K562 (cell line): ENCODE results near the gene PPIE. TPM values are rescaled to one million over a fixed set of nuclear protein-coding genes. Genes with fewer than 3 reads are reported as not detected.
A peak's percentile ranks its signal among the peaks of the same experiment; 100 is the strongest.

Experiments
- ATAC-seq: fragments of 200-7000 bp; cut with Tn5 transposase; 3 replicates; pipeline ENCODE4 v1.9.1; 2020; ENCODE audit warnings: moderate library complexity
- BruUV-seq: library from RNA; stranded (reverse); fragments of 400-500 nt; replicated peaks from 2 replicates; lab custom pipeline; 2021; lab: Mats Ljungman, UMichigan
- CTCF ChIA-PET: fragments of 300-600 bp; formaldehyde crosslinking; extraction: SDS; loops from one replicate; lab custom pipeline; 2021; ENCODE audit warnings: low intra/inter-chr PET ratio; lab: Yijun Ruan, JAX
- POLR2A ChIA-PET: fragments of 300-600, 350-650 bp; sonication (Branson Sonifier 250); formaldehyde crosslinking; extraction: SDS; loops from one replicate; lab custom pipeline; 2021; ENCODE audit warnings: antibody characterized with exemption, inconsistent platforms; lab: Yijun Ruan, JAX
- DNase-seq, 4 experiments: peaks; one replicate each; pipeline versions ENCODE4 v3.0.0 to v3.0.0-alpha.2; 2011 to 2018; ENCODE audit warnings: low spot score in 3 of 4, mixed read lengths in 3 of 4; ENCODE audit errors: extremely low read depth in 1 of 4
- FAIRE-seq: peaks from 2 replicates; lab custom pipeline; 2011; peaks lifted over from hg19 to GRCh38; lab: Jason Lieb, UNC
- H2AFZ ChIP-seq: 2 replicates; pipeline ENCODE4 v1.6.0; 2011; ENCODE audit warnings: low read depth, low read length, control low read depth, inconsistent platforms
- H3K27ac ChIP-seq: fragments of 200-600 bp; 3 replicates; pipeline ENCODE4 v1.8.0; 2011; ENCODE audit warnings: low read depth, mild to moderate bottlenecking, control low read depth, inconsistent platforms, low read length, moderate library complexity, mixed read lengths; ENCODE audit errors: extremely low read depth
- H3K27me3 ChIP-seq, 2 experiments: fragments of 300-600 bp in 1 of 2; 2 replicates in 1 of 2; 3 replicates in 1 of 2; pipeline versions ENCODE4 v1.6.0 to v1.8.0; 2011; ENCODE audit warnings: inconsistent platforms in 2 of 2, low read length in 2 of 2, mild to moderate bottlenecking in 1 of 2, mixed read lengths in 1 of 2, moderate library complexity in 1 of 2; ENCODE audit not compliant: control insufficient read depth in 2 of 2, insufficient read depth in 2 of 2
- H3K36me3 ChIP-seq: fragments of 300-600 bp; 3 replicates; pipeline ENCODE4 v1.8.0; 2011; ENCODE audit warnings: mild to moderate bottlenecking, low read length, inconsistent platforms; ENCODE audit not compliant: control insufficient read depth, insufficient read depth
- H3K4me1 ChIP-seq, 2 experiments: fragments of 200-600 bp in 1 of 2; replicated peaks in 1 of 2; 2 replicates in 1 of 2; 3 replicates in 1 of 2; pipeline versions ENCODE4 v1.5.1 to v1.8.0; 2011; ENCODE audit warnings: inconsistent platforms in 2 of 2, low read length in 2 of 2, mild to moderate bottlenecking in 1 of 2, mixed read lengths in 1 of 2, moderate library complexity in 1 of 2; ENCODE audit not compliant: control insufficient read depth in 2 of 2, insufficient read depth in 2 of 2
- H3K4me2 ChIP-seq: 2 replicates; pipeline ENCODE4 v1.6.1; 2011; ENCODE audit warnings: low read length, control low read depth, inconsistent platforms, mixed read lengths; ENCODE audit not compliant: insufficient read depth
- H3K4me3 ChIP-seq: fragments of 200-600 bp; sonication (generic), shearing (Covaris generic); 2 replicates; pipeline ENCODE4 v1.5.1; 2016; ENCODE audit warnings: control low read depth, inconsistent platforms
- H3K79me2 ChIP-seq: fragments of 200-600 bp; 3 replicates; pipeline ENCODE4 v1.8.0; 2011; ENCODE audit warnings: low read length, inconsistent platforms; ENCODE audit not compliant: control insufficient read depth, insufficient read depth
- H3K9ac ChIP-seq, 2 experiments: 2 replicates each; pipeline versions ENCODE4 v1.6.0 to v1.6.1; 2011; ENCODE audit warnings: low read depth in 2 of 2, low read length in 2 of 2, control low read depth in 1 of 2, inconsistent platforms in 1 of 2, mild to moderate bottlenecking in 1 of 2, mixed read lengths in 1 of 2; ENCODE audit not compliant: insufficient read depth in 1 of 2
- H3K9me1 ChIP-seq: one replicate; pipeline ENCODE4 v1.6.0; 2011; ENCODE audit warnings: inconsistent platforms, mild to moderate bottlenecking, low read length, moderate library complexity; ENCODE audit not compliant: control insufficient read depth, insufficient read depth
- H3K9me3 ChIP-seq: replicated peaks from 2 replicates; pipeline ENCODE4 v1.5.1; 2011; ENCODE audit warnings: low read depth, low read length, inconsistent platforms; ENCODE audit not compliant: control insufficient read depth, insufficient read depth
- H4K20me1 ChIP-seq: replicated peaks from 2 replicates; pipeline ENCODE4 v1.6.1; 2011; ENCODE audit warnings: low read length, inconsistent platforms, mixed read lengths; ENCODE audit not compliant: control insufficient read depth, insufficient read depth
- BRF2 ChIP-seq: IDR thresholded peaks from 3 replicates; pipeline ENCODE4 v1.6.1; 2011; ENCODE audit warnings: borderline replicate concordance, mild to moderate bottlenecking; ENCODE audit not compliant: insufficient read length, insufficient read depth
- HNRNPK ChIP-seq: fragments of 200-400 bp; formaldehyde crosslinking; IDR thresholded peaks from one replicate; pipeline ENCODE4 v1.6.1; 2018; ENCODE audit warnings: mild to moderate bottlenecking, low read depth, low read length; ENCODE audit not compliant: poor library complexity, severe bottlenecking
- L3MBTL2 ChIP-seq: fragments of 450-650 bp; IDR thresholded peaks from 2 replicates; pipeline ENCODE4 v1.6.1; 2016; ENCODE audit warnings: mild to moderate bottlenecking, moderate library complexity
- NFATC3 ChIP-seq: fragments of 450-650 bp; IDR thresholded peaks from 2 replicates; pipeline ENCODE4 v1.6.1; 2017; ENCODE audit warnings: mild to moderate bottlenecking
- PHF20 ChIP-seq: fragments of 450-650 bp; IDR thresholded peaks from 2 replicates; pipeline ENCODE4 v1.6.1; 2018; ENCODE audit not compliant: partially characterized antibody
- STAT5B ChIP-seq: fragments of 250-450 bp; sonication (Bioruptor Pico); IDR thresholded peaks from 2 replicates; pipeline ENCODE4 v1.8.0; 2021; ENCODE audit warnings: mild to moderate bottlenecking, inconsistent platforms
- WGBS: fragments of 100-300 bp; shearing (Covaris generic); methylation state at CpG from one replicate; pipeline ENCODE4 v1.1.6; 2016; ENCODE audit warnings: low coverage, mixed read lengths; ENCODE audit not compliant: insufficient coverage; ENCODE audit errors: missing lambda C conversion rate; 5-methylcytosine and 5-hydroxymethylcytosine counted together
- in situ Hi-C: fragments of 300-500 bp; cut with MboI; formaldehyde crosslinking; loops from 4 replicates; pipeline ENCODE4 v1.15.0; 2018; ENCODE audit warnings: inconsistent platforms, mixed read lengths
- intact Hi-C: fragments of 100-400 bp; cut with micrococcal nuclease; formaldehyde crosslinking; loops from 2 replicates; pipeline ENCODE4 v1.14.2; 2022
- polyA plus RNA-seq, 8 experiments: library from polyadenylated mRNA; depleted of rRNA in 4 of 8; stranded (reverse) in 5 of 8; unstranded in 3 of 8; fragments of >200 nt; fragmentation: Nextera tagmentation in 2 of 8; fragmentation: Illumina TruSeq in 1 of 8; extraction: Ambion mirVana in 2 of 8; extraction: Trizol in 1 of 8; gene quantifications; 2 replicates each; pipeline versions ENCODE4 v1.2.1 to v1.2.3, GENCODE V29; 2011 to 2014; ENCODE audit warnings: inconsistent platforms in 1 of 8, missing spikeins in 1 of 8
- total RNA-seq, 7 experiments: library from RNA; depleted of rRNA in 6 of 7; stranded (reverse); fragments of >200 nt in 6 of 7; fragmentation: Illumina TruSeq in 2 of 7; extraction: Trizol in 2 of 7; gene quantifications; 2 replicates each; pipeline versions ENCODE4 v1.2.1 to v1.2.3, GENCODE V29; 2011 to 2021; ENCODE audit warnings: low replicate concordance in 1 of 7
- TF ChIP-seq, protein P1 (sequence below): sonication (generic); formaldehyde crosslinking; IDR thresholded peaks from 2 replicates; pipeline ENCODE4 v1.8.0; 2022; ENCODE audit warnings: missing genetic modification reagents, mild to moderate bottlenecking, moderate library complexity, borderline replicate concordance
- TF ChIP-seq, protein P2 (sequence below): fragments of 450-650 bp; IDR thresholded peaks from 2 replicates; pipeline ENCODE4 v1.6.1; 2016
- TF ChIP-seq, protein P3 (sequence below): fragments of 450-650 bp; IDR thresholded peaks from 2 replicates; pipeline ENCODE4 v1.7.0; 2016; ENCODE audit warnings: borderline replicate concordance

Gene PPIE
- total and polyA plus RNA-seq, 9 of the 15 experiments (the other 6 are each of a cell fraction or from before 2014, with no cell fraction given) = 75.4 to 444 (median 131) TPM

GRCh38 chr1:39691383-39692151, 47.1 kb upstream of the PPIE start, which contains the start of gene HPCAL4 (continued):
- TF ChIP-seq, protein P1, sequence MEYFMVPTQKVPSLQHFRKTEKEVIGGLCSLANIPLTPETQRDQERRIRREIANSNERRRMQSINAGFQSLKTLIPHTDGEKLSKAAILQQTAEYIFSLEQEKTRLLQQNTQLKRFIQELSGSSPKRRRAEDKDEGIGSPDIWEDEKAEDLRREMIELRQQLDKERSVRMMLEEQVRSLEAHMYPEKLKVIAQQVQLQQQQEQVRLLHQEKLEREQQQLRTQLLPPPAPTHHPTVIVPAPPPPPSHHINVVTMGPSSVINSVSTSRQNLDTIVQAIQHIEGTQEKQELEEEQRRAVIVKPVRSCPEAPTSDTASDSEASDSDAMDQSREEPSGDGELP (CRISPR knock-in tag) = peak; percentile 64; the same call in 1 of the 2 replicates
- TF ChIP-seq, protein P2, sequence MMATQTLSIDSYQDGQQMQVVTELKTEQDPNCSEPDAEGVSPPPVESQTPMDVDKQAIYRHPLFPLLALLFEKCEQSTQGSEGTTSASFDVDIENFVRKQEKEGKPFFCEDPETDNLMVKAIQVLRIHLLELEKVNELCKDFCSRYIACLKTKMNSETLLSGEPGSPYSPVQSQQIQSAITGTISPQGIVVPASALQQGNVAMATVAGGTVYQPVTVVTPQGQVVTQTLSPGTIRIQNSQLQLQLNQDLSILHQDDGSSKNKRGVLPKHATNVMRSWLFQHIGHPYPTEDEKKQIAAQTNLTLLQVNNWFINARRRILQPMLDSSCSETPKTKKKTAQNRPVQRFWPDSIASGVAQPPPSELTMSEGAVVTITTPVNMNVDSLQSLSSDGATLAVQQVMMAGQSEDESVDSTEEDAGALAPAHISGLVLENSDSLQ = peak; percentile 98

- no peak overlapping the region for H3K27ac ChIP-seq
- peaks cover 0 to 21% of the 10 kb centered on the region in 2 experiments; a peak in 2 of 5 replicates for H3K4me1 ChIP-seq
- no peaks in the 10 kb centered on the region for H3K36me3 ChIP-seq
- DNase-seq (peak in 1 of 4 experiments; percentile 34), ATAC-seq (no peak), FAIRE-seq (no peak)
- 0 out of 4 replicates have a peak overlapping the region, but pooled peaks of 1 of the 2 experiments have one; percentile 50 for H3K9ac ChIP-seq
- intact Hi-C loops (no loop called here), in situ Hi-C loops (no loop called here)
- no peak overlapping the region for H3K4me3 ChIP-seq
- TF ChIP-seq PHF20 (no peak), L3MBTL2 (0 out of 2 replicates have a peak, but pooled peaks have one; percentile 25), STAT5B (CRISPR knock-in tag) (no peak), BRF2 (no peak), HNRNPK (no peak), NFATC3 (no peak)
- TF ChIP-seq, protein P3, sequence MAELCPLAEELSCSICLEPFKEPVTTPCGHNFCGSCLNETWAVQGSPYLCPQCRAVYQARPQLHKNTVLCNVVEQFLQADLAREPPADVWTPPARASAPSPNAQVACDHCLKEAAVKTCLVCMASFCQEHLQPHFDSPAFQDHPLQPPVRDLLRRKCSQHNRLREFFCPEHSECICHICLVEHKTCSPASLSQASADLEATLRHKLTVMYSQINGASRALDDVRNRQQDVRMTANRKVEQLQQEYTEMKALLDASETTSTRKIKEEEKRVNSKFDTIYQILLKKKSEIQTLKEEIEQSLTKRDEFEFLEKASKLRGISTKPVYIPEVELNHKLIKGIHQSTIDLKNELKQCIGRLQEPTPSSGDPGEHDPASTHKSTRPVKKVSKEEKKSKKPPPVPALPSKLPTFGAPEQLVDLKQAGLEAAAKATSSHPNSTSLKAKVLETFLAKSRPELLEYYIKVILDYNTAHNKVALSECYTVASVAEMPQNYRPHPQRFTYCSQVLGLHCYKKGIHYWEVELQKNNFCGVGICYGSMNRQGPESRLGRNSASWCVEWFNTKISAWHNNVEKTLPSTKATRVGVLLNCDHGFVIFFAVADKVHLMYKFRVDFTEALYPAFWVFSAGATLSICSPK = no peak
- BruUV-seq = no TSS peak
- H3K4me2 ChIP-seq = no peak overlapping the region
- ChIA-PET POLR2A (interaction anchor here (1.4 to 1.7 kb wide), 4 partner anchors 9 to 207 kb away, joined by 3 to 7 read pairs (median 4); partner anchors contain the start of gene PPIE), CTCF (interaction anchor here (0.6 to 0.7 kb wide), 2 partner anchors 15 to 28 kb away, joined by 3 read pairs; no protein-coding TSS in a partner anchor)
- H2AFZ ChIP-seq = no peak overlapping the region
- no peaks in the 10 kb centered on the region for H3K79me2 ChIP-seq
- no peaks in the 10 kb centered on the region for H3K9me3 ChIP-seq
- H4K20me1 ChIP-seq = no peaks in the 10 kb centered on the region
- H3K27me3 ChIP-seq = peaks cover 25 to 69% of the 10 kb centered on the region in 2 experiments
- WGBS = 21% methylated on average over 56 of the region's 56 CpGs
- no peaks in the 10 kb centered on the region for H3K9me1 ChIP-seq
Measured at GRCh38 chr1:39692152-39693074, 46.3 kb upstream of the PPIE start.
